PFSK-1 (cell line): ENCODE data around the gene SERINC4.

Experiments used
- FOXP2 ChIP-seq: optimal IDR thresholded peaks from 2 replicates; pipeline ENCODE3; 2011; ENCODE audit warnings: borderline replicate concordance, control low read depth, inconsistent platforms; ENCODE audit not compliant: insufficient read depth; ENCODE audit errors: extremely low read length, extremely low read depth
- POLR2AphosphoS5 ChIP-seq: IDR thresholded peaks from 2 replicates; pipeline ENCODE4 v1.6.1; 2012; ENCODE audit warnings: low read depth, mild to moderate bottlenecking, control low read depth, low read length, moderate library complexity
- SIN3A ChIP-seq: IDR thresholded peaks from 2 replicates; pipeline ENCODE4 v1.6.1; 2012; ENCODE audit warnings: mild to moderate bottlenecking, low read length, moderate library complexity, borderline replicate concordance; ENCODE audit not compliant: insufficient read depth
- TAF1 ChIP-seq: IDR thresholded peaks from 2 replicates; pipeline ENCODE4 v1.6.1; 2012; ENCODE audit warnings: low read length, control low read depth, borderline replicate concordance; ENCODE audit not compliant: insufficient read depth
- TF ChIP-seq, protein P1 (sequence below), 2 experiments: IDR thresholded peaks; 2 replicates each; pipeline versions ENCODE4 v1.6.1 to v1.8.0; 2011 to 2012; ENCODE audit warnings: low read depth in 2 of 2, low read length in 2 of 2, control low read depth in 1 of 2, inconsistent platforms in 1 of 2, mild to moderate bottlenecking in 1 of 2, moderate library complexity in 1 of 2; ENCODE audit not compliant: insufficient read depth in 1 of 2

SERINC4 gene

DNA sequence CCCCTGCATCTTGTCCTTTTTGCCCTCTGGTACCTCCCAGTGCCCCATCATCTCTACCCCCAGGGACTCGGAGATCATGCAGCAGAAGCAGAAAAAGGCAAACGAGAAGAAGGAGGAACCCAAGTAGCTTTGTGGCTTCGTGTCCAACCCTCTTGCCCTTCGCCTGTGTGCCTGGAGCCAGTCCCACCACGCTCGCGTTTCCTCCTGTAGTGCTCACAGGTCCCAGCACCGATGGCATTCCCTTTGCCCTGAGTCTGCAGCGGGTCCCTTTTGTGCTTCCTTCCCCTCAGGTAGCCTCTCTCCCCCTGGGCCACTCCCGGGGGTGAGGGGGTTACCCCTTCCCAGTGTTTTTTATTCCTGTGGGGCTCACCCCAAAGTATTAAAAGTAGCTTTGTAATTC lies 6.4 kb downstream of the SERINC4 start:
- TF ChIP-seq TAF1, result no peak
- TF ChIP-seq SIN3A, result no peak
- no peak for TF ChIP-seq FOXP2
- TF ChIP-seq, protein P1, sequence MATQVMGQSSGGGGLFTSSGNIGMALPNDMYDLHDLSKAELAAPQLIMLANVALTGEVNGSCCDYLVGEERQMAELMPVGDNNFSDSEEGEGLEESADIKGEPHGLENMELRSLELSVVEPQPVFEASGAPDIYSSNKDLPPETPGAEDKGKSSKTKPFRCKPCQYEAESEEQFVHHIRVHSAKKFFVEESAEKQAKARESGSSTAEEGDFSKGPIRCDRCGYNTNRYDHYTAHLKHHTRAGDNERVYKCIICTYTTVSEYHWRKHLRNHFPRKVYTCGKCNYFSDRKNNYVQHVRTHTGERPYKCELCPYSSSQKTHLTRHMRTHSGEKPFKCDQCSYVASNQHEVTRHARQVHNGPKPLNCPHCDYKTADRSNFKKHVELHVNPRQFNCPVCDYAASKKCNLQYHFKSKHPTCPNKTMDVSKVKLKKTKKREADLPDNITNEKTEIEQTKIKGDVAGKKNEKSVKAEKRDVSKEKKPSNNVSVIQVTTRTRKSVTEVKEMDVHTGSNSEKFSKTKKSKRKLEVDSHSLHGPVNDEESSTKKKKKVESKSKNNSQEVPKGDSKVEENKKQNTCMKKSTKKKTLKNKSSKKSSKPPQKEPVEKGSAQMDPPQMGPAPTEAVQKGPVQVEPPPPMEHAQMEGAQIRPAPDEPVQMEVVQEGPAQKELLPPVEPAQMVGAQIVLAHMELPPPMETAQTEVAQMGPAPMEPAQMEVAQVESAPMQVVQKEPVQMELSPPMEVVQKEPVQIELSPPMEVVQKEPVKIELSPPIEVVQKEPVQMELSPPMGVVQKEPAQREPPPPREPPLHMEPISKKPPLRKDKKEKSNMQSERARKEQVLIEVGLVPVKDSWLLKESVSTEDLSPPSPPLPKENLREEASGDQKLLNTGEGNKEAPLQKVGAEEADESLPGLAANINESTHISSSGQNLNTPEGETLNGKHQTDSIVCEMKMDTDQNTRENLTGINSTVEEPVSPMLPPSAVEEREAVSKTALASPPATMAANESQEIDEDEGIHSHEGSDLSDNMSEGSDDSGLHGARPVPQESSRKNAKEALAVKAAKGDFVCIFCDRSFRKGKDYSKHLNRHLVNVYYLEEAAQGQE (IDR thresholded peaks at IDR 0.05; ENCODE audit: insufficient read depth in 1 of 2, low read depth in 2 of 2, low read length in 2 of 2), result no peak
- TF ChIP-seq POLR2AphosphoS5, result no peak; the same call in 1 of the 2 replicates

DNA sequence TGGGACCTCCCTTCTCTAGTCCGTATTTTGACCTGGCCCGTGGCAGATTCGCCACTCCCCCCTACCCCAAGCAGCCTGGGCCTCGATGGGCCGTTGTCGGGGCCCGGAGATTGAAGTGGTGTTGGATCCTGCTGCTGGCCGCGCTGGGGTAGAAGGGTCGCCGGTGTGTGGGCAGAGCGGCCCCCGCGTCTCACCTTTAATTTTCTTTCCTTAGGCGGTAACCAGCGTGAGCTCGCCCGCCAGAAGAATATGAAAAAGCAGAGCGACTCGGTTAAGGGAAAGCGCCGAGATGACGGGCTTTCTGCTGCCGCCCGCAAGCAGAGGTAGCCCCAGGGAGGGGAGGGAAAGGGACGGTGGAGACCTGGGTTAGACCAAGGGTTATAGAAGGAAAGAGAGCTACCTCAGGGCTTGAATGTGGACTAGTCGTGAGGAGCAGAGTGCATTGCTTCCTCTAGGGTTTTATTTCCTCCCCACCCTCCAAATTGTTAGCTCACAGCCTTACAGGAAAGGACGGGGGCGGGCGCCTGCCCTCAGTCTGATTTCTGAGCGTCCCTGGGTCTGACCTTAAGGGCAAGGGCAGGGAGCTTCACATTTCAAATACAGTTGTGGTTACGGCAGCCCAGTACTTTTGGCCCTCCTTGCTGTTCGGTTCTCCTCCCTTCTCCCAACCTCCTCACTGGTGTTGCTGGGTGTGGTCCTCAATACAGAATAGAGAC lies 7.1 kb downstream of the SERINC4 start:
- TF ChIP-seq TAF1 (no peak), POLR2AphosphoS5 (no peak; the same call in 1 of the 2 replicates), SIN3A (0 out of 2 replicates have a peak, but pooled peaks have one; percentile 7), FOXP2 (no peak)
- TF ChIP-seq, protein P1 (IDR thresholded peaks at IDR 0.05; ENCODE audit: insufficient read depth in 1 of 2, low read depth in 2 of 2, low read length in 2 of 2), result no peak

DNA sequence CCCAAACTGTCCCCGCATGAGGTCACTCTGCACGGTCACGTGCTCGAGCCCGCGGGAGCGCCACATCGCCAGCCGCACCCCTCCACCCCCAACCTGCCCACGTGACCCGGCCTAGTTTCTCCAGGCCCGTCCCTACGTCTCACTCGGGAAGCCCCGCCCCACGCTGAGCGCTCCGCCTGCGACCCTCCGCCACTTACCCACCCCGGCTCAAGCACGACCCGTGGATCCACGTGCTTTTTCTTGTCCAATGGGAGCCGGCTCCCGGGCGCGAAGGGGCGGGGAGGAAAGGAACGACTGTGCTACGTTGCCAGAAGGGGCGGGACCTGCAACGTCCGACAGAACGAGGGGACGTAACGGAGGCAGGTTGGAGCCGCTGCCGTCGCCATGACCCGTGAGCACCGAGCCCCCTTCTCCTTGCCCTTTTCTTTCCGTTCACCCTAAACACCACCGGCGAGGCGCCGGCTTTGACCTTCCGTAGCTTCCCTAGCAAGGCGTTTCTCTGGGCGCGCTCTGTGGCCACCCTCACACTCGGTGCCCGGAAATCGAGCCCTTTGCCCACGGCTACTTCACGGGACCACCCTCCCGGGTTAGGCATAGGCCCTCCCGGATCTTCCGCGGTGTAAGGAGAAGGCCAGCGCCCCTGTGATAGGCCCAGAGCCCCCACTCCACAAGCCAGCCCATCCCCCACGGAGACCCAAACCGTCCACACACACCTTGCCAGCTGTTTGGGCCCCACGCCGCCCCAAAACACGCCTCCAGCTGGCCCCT lies 7.8 kb downstream of the SERINC4 start, which contains the start of gene SERF2:
Gene SERF2, plus strand, starts transcription at position 328 of the 768 bp plus-strand sequence. Its CDS starts 57 bp downstream, at position 385.
- TF ChIP-seq TAF1 (peak; percentile 76; the same call in 1 of the 2 replicates), POLR2AphosphoS5 (peak; percentile 94), SIN3A (0 out of 2 replicates have a peak, but pooled peaks have one; percentile 20), FOXP2 (peak; percentile 62)
- TF ChIP-seq, protein P1 (IDR thresholded peaks at IDR 0.05; ENCODE audit: insufficient read depth in 1 of 2, low read depth in 2 of 2, low read length in 2 of 2), result peak; percentile 16 to 28; a peak in 1 of 4 replicates

DNA sequence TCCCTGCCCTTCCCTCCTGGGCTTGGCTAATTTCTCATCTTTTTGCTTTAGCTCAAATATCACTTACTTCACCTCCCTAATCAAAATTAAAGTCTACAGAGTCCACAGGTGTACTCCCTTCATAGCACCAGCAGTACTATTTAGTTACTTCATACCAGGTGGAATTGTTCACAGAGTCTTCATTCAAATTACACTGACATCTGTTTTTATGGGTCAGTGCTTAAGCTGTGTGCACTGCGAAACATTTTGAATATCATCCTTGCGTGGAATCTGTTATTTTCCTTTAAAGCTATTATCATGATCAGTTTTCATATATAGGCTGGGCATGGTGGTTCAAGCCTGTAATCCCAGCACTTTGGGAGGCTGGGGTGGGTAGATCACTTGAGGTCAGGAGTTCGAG lies 10.6 kb downstream of the SERINC4 start:
- TF ChIP-seq TAF1, result no peak
- no peak for TF ChIP-seq SIN3A
- TF ChIP-seq, protein P1 (IDR thresholded peaks at IDR 0.05; ENCODE audit: insufficient read depth in 1 of 2, low read depth in 2 of 2, low read length in 2 of 2), result no peak
- TF ChIP-seq FOXP2, result no peak
- TF ChIP-seq POLR2AphosphoS5, result no peak
